DND-41 (cell line): ENCODE measurements around the gene FNBP1.

Experiments
- ATAC-seq: fragments of 200-7000 bp; cut with Tn5 transposase; 3 replicates; pipeline ENCODE4 v1.9.1; 2021; ENCODE audit warnings: low read depth; ENCODE audit not compliant: insufficient read depth
- DNase-seq: peaks from one replicate; pipeline ENCODE4 v3.0.0-alpha.2; 2020
- H2AFZ ChIP-seq: 2 replicates; pipeline ENCODE4 v1.6.0; 2012; ENCODE audit warnings: low read depth, low read length
- H3K27ac ChIP-seq: 2 replicates; pipeline ENCODE4 v1.5.1; 2012; ENCODE audit warnings: low read length, inconsistent platforms
- H3K27me3 ChIP-seq: fragments of 200-600 bp; sonication (generic); 2 replicates; pipeline ENCODE4 v1.6.0; 2012; ENCODE audit warnings: low read length, mild to moderate bottlenecking, inconsistent platforms; ENCODE audit not compliant: insufficient read depth, poor library complexity
- H3K36me3 ChIP-seq: 2 replicates; pipeline ENCODE4 v1.5.1; 2012; ENCODE audit warnings: low read length, inconsistent platforms; ENCODE audit not compliant: insufficient read depth
- H3K4me1 ChIP-seq: 2 replicates; pipeline ENCODE4 v1.5.1; 2012; ENCODE audit warnings: mild to moderate bottlenecking, low read length; ENCODE audit not compliant: insufficient read depth
- H3K4me2 ChIP-seq: 2 replicates; pipeline ENCODE4 v1.6.0; 2012; ENCODE audit warnings: mild to moderate bottlenecking, moderate library complexity, low read length, inconsistent platforms; ENCODE audit not compliant: insufficient read depth
- H3K4me3 ChIP-seq, 2 experiments: fragments of 200-600 bp in 1 of 2; shearing (Covaris generic) in 1 of 2; 2 replicates each; pipeline ENCODE4 v1.5.1; 2012 to 2016; ENCODE audit warnings: inconsistent platforms in 2 of 2, low read length in 2 of 2, mild to moderate bottlenecking in 2 of 2, low read depth in 1 of 2, moderate library complexity in 1 of 2
- H3K79me2 ChIP-seq: 2 replicates; pipeline ENCODE4 v1.6.0; 2012; ENCODE audit warnings: low read length, inconsistent platforms; ENCODE audit not compliant: insufficient read depth
- H3K9ac ChIP-seq: 2 replicates; pipeline ENCODE4 v1.6.0; 2012; ENCODE audit warnings: low read depth, mild to moderate bottlenecking, inconsistent platforms, low read length, moderate library complexity
- H3K9me3 ChIP-seq: 2 replicates; pipeline ENCODE4 v1.5.1; 2012; ENCODE audit warnings: low read length, moderate library complexity, mild to moderate bottlenecking, inconsistent platforms; ENCODE audit not compliant: insufficient read depth, severe bottlenecking
- H4K20me1 ChIP-seq: 2 replicates; pipeline ENCODE4 v1.6.0; 2012; ENCODE audit warnings: low read length; ENCODE audit not compliant: insufficient read depth
- EZH2 ChIP-seq: IDR thresholded peaks from 3 replicates; pipeline ENCODE4 v1.6.1; 2012; ENCODE audit warnings: borderline replicate concordance, low read depth, mild to moderate bottlenecking, moderate library complexity, low read length, inconsistent platforms; ENCODE audit not compliant: severe bottlenecking
- TF ChIP-seq, protein P1 (sequence below): IDR thresholded peaks from 2 replicates; pipeline ENCODE4 v1.5.1; 2012; ENCODE audit warnings: borderline replicate concordance, low read length, moderate library complexity, mild to moderate bottlenecking; ENCODE audit not compliant: poor library complexity, severe bottlenecking; ENCODE audit errors: extremely low read depth

Gene FNBP1

GRCh38 chr9:129921905-129922304 is 121.1 kb downstream of the FNBP1 start:
- no peak overlapping the region for H3K27ac ChIP-seq
- DNase-seq (no peak), ATAC-seq (no peak)
- peaks cover 93% of the 10 kb centered on the region for H3K36me3 ChIP-seq
- H3K79me2 ChIP-seq, result peaks cover 71% of the 10 kb centered on the region
- H4K20me1 ChIP-seq, result no peaks in the 10 kb centered on the region
- H3K4me1 ChIP-seq, result no peaks in the 10 kb centered on the region
- TF ChIP-seq, protein P1, sequence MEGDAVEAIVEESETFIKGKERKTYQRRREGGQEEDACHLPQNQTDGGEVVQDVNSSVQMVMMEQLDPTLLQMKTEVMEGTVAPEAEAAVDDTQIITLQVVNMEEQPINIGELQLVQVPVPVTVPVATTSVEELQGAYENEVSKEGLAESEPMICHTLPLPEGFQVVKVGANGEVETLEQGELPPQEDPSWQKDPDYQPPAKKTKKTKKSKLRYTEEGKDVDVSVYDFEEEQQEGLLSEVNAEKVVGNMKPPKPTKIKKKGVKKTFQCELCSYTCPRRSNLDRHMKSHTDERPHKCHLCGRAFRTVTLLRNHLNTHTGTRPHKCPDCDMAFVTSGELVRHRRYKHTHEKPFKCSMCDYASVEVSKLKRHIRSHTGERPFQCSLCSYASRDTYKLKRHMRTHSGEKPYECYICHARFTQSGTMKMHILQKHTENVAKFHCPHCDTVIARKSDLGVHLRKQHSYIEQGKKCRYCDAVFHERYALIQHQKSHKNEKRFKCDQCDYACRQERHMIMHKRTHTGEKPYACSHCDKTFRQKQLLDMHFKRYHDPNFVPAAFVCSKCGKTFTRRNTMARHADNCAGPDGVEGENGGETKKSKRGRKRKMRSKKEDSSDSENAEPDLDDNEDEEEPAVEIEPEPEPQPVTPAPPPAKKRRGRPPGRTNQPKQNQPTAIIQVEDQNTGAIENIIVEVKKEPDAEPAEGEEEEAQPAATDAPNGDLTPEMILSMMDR, result no peak
- TF ChIP-seq EZH2, result no peak
- no peak overlapping the region for H3K4me3 ChIP-seq
- no peaks in the 10 kb centered on the region for H3K9me3 ChIP-seq
- no peak overlapping the region for H3K4me2 ChIP-seq
- no peaks in the 10 kb centered on the region for H3K27me3 ChIP-seq
- no peak overlapping the region for H2AFZ ChIP-seq
- H3K9ac ChIP-seq, result no peak overlapping the region

DNA sequence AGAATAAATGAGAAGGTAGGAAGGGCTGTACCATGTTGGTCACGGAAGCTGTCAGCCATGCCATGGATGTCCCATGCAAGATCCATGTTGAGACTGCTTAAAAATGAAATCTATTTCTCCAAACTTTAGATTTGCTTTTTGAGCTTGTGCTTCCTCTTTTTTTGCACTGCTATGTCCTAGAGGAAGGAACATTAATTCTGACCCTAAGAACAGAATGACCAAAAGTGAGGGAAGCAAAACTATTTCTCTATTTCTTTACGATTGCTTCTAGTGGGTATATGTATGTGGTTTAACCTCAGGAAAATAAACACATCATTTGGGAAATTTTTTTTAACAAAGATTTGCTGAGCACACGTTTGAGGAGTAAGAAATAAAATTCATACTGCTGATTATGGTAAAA is 123.1 kb downstream of the FNBP1 start:
- Histone ChIP-seq H2AFZ (no peak overlapping the region), H4K20me1 (no peaks in the 10 kb centered on the region), H3K79me2 (peaks cover 76% of the 10 kb centered on the region), H3K27me3 (no peaks in the 10 kb centered on the region), H3K4me1 (no peaks in the 10 kb centered on the region), H3K27ac (no peak overlapping the region; the same call in 1 of the 2 replicates), H3K9ac (no peak overlapping the region), H3K36me3 (peaks cover 94% of the 10 kb centered on the region), H3K4me2 (no peak overlapping the region), H3K4me3 (no peak overlapping the region), H3K9me3 (no peaks in the 10 kb centered on the region)
- ATAC-seq (no peak), DNase-seq (no peak)
- TF ChIP-seq EZH2, result no peak
- TF ChIP-seq, protein P1, result no peak

DNA sequence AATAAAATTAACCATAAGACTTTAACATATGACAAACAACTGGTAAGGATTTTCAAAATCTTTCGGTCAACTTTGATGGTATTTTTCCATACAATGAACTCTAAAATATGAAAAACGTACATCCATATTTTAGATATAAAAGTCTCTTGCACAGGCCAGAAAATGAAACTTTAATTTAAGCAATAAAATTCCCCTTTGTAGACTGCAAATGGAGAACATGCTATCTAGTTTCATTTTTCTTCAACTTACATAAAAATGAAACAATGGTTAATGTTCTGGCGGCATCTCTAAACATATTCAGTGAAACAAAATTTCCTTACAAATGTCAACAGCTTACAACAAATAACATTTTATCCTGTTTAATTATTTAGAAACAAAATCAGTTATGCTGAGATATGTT is 123.7 kb downstream of the FNBP1 start:
- no peaks in the 10 kb centered on the region for H3K27me3 ChIP-seq
- no peak overlapping the region for H3K9ac ChIP-seq
- H3K4me3 ChIP-seq, result no peak overlapping the region
- no peak for TF ChIP-seq EZH2
- TF ChIP-seq, protein P1, result no peak
- no peaks in the 10 kb centered on the region for H3K9me3 ChIP-seq
- no peak for DNase-seq
- no peak overlapping the region for H3K4me2 ChIP-seq
- H2AFZ ChIP-seq, result no peak overlapping the region
- H3K79me2 ChIP-seq, result peaks cover 72% of the 10 kb centered on the region
- H3K36me3 ChIP-seq, result peaks cover 90% of the 10 kb centered on the region
- H4K20me1 ChIP-seq, result no peaks in the 10 kb centered on the region
- no peaks in the 10 kb centered on the region for H3K4me1 ChIP-seq
- no peak overlapping the region for H3K27ac ChIP-seq
- no peak for ATAC-seq

GRCh38 chr9:129918296-129918950 is 124.6 kb downstream of the FNBP1 start:
- H3K4me2 ChIP-seq, result no peak overlapping the region
- H3K36me3 ChIP-seq, result peaks cover 89% of the 10 kb centered on the region
- H2AFZ ChIP-seq, result no peak overlapping the region
- H3K4me3 ChIP-seq, result no peak overlapping the region
- H3K27ac ChIP-seq, result peak overlapping the region; percentile 12; the same call in 1 of the 2 replicates
- DNase-seq (no peak), ATAC-seq (no peak)
- H3K9me3 ChIP-seq, result no peaks in the 10 kb centered on the region
- H3K4me1 ChIP-seq, result no peaks in the 10 kb centered on the region
- no peak for TF ChIP-seq EZH2
- TF ChIP-seq, protein P1, result no peak
- H3K27me3 ChIP-seq, result no peaks in the 10 kb centered on the region
- no peak overlapping the region for H3K9ac ChIP-seq
- peaks cover 72% of the 10 kb centered on the region for H3K79me2 ChIP-seq
- no peaks in the 10 kb centered on the region for H4K20me1 ChIP-seq
